ENCODE measurements around the gene PHB1.
"Not testable (repeated sequence)": the region's sequence is repeated elsewhere in the genome, so short reads cannot be mapped to it uniquely, and the experiment has no call there.

The PHB1 gene

DNA sequence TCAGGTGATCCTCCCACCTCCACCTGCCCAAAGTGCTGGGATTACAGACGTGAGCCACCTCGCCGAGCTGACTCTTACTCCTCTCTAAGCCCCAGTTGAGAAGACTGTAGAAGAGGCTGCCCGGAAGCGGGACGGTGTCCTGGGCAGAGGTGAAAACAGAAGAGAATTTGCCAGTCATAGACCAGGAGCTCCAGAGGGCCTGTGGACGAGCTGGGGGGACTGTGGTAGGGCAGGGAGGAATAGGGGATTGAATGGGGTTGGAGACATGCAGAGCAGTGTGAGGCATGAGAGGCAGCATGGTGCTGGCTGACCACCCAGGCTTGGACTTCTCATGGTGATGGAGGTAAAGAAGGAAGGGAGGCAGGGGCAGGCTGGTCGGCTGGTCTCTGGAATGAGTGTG is 17.1 kb upstream of the PHB1 start:
- no peaks in the 10 kb centered on the region for H3K36me3 ChIP-seq (ENCODE audit: control insufficient read depth in 2 of 2, insufficient read depth in 2 of 2, low read length in 2 of 2)
- peaks cover 0 to 2% of the 10 kb centered on the region in 2 donors for H3K27me3 ChIP-seq (ENCODE audit: control insufficient read depth in 2 of 2, insufficient read depth in 2 of 2, low read length in 2 of 2)
- H3K9me3 ChIP-seq (ENCODE audit: control insufficient read depth in 2 of 2, low read length in 2 of 2): no peaks in the 10 kb centered on the region

DNA sequence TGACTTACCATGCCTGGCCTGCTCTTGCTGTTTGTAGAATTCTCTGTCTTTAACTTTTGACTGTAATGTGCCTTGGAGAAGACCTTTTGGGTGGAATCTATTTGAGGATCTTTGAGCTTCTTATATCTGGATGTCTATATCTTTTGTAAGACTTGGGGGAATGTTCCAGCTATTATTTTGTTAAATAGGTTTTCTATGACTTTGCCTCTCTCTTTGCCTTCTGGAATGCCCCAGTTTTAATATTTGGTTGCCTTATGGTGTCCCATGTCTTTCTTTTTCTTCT is 10.3 kb upstream of the PHB1 start:
- Histone ChIP-seq H3K27me3 (ENCODE audit: control insufficient read depth in 2 of 2, insufficient read depth in 2 of 2, low read length in 2 of 2) (peaks cover 0 to 2% of the 10 kb centered on the region in 2 donors), H3K4me1 (ENCODE audit: control insufficient read depth in 2 of 2, insufficient read depth in 2 of 2, low read length in 2 of 2) (no peaks in the 10 kb centered on the region), H3K4me3 (ENCODE audit: low read length in 2 of 2) (no peak overlapping the region)

More for the DNA sequence above, 17.1 kb upstream of the PHB1 start:
- H3K9ac ChIP-seq (ENCODE audit: low read depth in 1 of 2, low read length in 2 of 2): no peak overlapping the region
- no peak overlapping the region for H3K4me3 ChIP-seq (ENCODE audit: low read length in 2 of 2)
- no peaks in the 10 kb centered on the region for H3K4me1 ChIP-seq (ENCODE audit: control insufficient read depth in 2 of 2, insufficient read depth in 2 of 2, low read length in 2 of 2)
- H3K27ac ChIP-seq (ENCODE audit: low read depth in 2 of 2, low read length in 2 of 2): no peak overlapping the region

DNA sequence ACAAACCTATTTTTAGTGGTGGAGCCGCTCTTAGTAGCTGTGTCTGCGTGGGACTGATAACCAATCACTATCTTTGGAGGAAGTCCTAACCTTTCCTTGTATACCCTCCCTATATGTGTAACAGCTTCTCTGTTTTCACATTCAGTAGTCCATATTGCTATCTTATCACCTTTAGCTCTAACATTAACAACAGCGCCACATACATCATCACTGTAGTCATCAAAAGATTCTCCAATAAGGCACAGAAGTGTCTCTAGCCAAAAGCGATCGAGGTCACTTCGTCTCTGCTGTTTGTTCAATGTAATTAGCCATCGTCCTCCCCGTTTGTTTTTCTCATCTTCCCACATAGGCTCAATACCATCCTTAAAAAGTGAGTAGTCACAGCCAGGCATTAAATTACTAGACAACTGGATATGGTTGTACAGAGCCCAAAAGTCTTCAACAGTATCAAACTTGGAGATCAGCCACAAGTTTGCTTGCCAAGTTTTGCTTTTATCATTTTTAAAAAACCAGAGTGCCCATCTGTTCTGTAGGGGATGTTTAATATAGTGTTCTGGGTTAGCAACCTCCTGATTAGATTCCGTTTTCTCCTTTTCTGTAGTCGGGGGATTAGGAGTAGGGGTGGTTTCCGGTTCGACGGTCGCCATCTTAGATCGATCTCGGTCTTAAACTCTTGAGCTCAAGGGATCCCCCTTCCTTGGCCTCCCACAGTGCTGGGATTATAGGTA is 9.8 kb upstream of the PHB1 start:
- not testable (repeated sequence) for H3K9ac ChIP-seq (ENCODE audit: low read depth in 1 of 2, low read length in 2 of 2); H3K36me3 ChIP-seq (ENCODE audit: control insufficient read depth in 2 of 2, insufficient read depth in 2 of 2, low read length in 2 of 2); H3K27me3 ChIP-seq (ENCODE audit: control insufficient read depth in 2 of 2, insufficient read depth in 2 of 2, low read length in 2 of 2); H3K27ac ChIP-seq (ENCODE audit: low read depth in 2 of 2, low read length in 2 of 2); H3K9me3 ChIP-seq (ENCODE audit: control insufficient read depth in 2 of 2, low read length in 2 of 2); H3K4me3 ChIP-seq (ENCODE audit: low read length in 2 of 2); H3K4me1 ChIP-seq (ENCODE audit: control insufficient read depth in 2 of 2, insufficient read depth in 2 of 2, low read length in 2 of 2)

More for the DNA sequence above, 10.3 kb upstream of the PHB1 start:
- Histone ChIP-seq H3K36me3 (ENCODE audit: control insufficient read depth in 2 of 2, insufficient read depth in 2 of 2, low read length in 2 of 2) (no peaks in the 10 kb centered on the region), H3K27ac (ENCODE audit: low read depth in 2 of 2, low read length in 2 of 2) (no peak overlapping the region), H3K9ac (ENCODE audit: low read depth in 1 of 2, low read length in 2 of 2) (no peak overlapping the region), H3K9me3 (ENCODE audit: control insufficient read depth in 2 of 2, low read length in 2 of 2) (peaks cover 0 to 4% of the 10 kb centered on the region in 2 donors)

- Histone ChIP-seq H3K4me3 (ENCODE audit: low read length in 2 of 2) (no peak overlapping the region), H3K27ac (ENCODE audit: low read depth in 2 of 2, low read length in 2 of 2) (no peak overlapping the region), H3K9me3 (ENCODE audit: control insufficient read depth in 2 of 2, low read length in 2 of 2) (peaks cover 0 to 4% of the 10 kb centered on the region in 2 donors), H3K36me3 (ENCODE audit: control insufficient read depth in 2 of 2, insufficient read depth in 2 of 2, low read length in 2 of 2) (no peaks in the 10 kb centered on the region), H3K9ac (ENCODE audit: low read depth in 1 of 2, low read length in 2 of 2) (no peak overlapping the region), H3K4me1 (ENCODE audit: control insufficient read depth in 2 of 2, insufficient read depth in 2 of 2, low read length in 2 of 2) (no peaks in the 10 kb centered on the region), H3K27me3 (ENCODE audit: control insufficient read depth in 2 of 2, insufficient read depth in 2 of 2, low read length in 2 of 2) (no peaks in the 10 kb centered on the region)
Observed at GRCh38 chr17:49422714-49423113, 8.0 kb upstream of the PHB1 start.

DNA sequence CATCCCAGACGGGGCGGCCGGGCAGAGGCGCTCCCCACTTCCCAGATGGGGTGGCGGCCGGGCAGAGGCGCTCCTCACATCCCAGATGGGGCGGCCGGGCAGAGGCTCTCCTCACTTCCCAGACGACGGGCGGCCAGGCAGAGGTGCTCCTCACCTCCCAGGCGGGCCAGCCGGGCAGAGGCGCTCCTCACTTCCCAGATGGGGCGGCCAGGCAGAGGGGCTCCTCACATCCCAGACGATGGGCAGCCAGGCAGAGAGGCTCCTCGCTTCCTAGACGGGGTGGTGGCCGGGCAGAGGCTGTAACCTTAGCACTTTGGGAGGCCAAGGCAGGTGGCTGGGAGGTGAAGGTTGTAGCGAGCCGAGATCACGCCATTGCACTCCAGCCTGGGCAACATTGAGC is 5.1 kb upstream of the PHB1 start:
- H3K9me3 ChIP-seq (ENCODE audit: control insufficient read depth in 2 of 2, low read length in 2 of 2); H3K9ac ChIP-seq (ENCODE audit: low read depth in 1 of 2, low read length in 2 of 2); H3K4me3 ChIP-seq (ENCODE audit: low read length in 2 of 2); H3K4me1 ChIP-seq (ENCODE audit: control insufficient read depth in 2 of 2, insufficient read depth in 2 of 2, low read length in 2 of 2); H3K27me3 ChIP-seq (ENCODE audit: control insufficient read depth in 2 of 2, insufficient read depth in 2 of 2, low read length in 2 of 2); H3K36me3 ChIP-seq (ENCODE audit: control insufficient read depth in 2 of 2, insufficient read depth in 2 of 2, low read length in 2 of 2); H3K27ac ChIP-seq (ENCODE audit: low read depth in 2 of 2, low read length in 2 of 2): not testable (repeated sequence)

- peaks cover 6 to 10% of the 10 kb centered on the region in 2 donors for H3K4me1 ChIP-seq (ENCODE audit: control insufficient read depth in 2 of 2, insufficient read depth in 2 of 2, low read length in 2 of 2)
- not testable (repeated sequence) for H3K27me3 ChIP-seq (ENCODE audit: control insufficient read depth in 2 of 2, insufficient read depth in 2 of 2, low read length in 2 of 2); H3K9ac ChIP-seq (ENCODE audit: low read depth in 1 of 2, low read length in 2 of 2); H3K4me3 ChIP-seq (ENCODE audit: low read length in 2 of 2); H3K36me3 ChIP-seq (ENCODE audit: control insufficient read depth in 2 of 2, insufficient read depth in 2 of 2, low read length in 2 of 2); H3K9me3 ChIP-seq (ENCODE audit: control insufficient read depth in 2 of 2, low read length in 2 of 2); H3K27ac ChIP-seq (ENCODE audit: low read depth in 2 of 2, low read length in 2 of 2)
Observed at GRCh38 chr17:49418754-49419740, 4.4 kb upstream of the PHB1 start.

DNA sequence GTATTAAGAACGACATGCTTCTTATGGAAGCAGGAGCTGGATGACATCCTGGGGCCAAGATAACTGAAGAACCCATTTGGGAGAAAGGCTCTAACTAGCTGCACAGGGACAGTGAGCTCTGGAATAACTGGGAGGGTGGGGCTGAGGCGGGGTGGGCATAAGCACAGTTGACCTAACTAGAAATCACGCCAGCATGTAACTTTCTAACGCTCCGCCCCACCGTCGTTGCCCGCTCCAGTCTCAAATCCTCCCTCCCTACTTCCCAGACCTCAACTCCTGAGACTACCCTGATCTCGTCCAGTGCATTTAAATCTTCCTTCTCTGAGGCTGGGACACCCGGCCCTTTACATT is 436 bp downstream of the PHB1 start:
- Histone ChIP-seq H3K27me3 (ENCODE audit: control insufficient read depth in 2 of 2, insufficient read depth in 2 of 2, low read length in 2 of 2) (no peaks in the 10 kb centered on the region), H3K4me1 (ENCODE audit: control insufficient read depth in 2 of 2, insufficient read depth in 2 of 2, low read length in 2 of 2) (peaks cover 13 to 20% of the 10 kb centered on the region in 2 donors), H3K9ac (ENCODE audit: low read depth in 1 of 2, low read length in 2 of 2) (peak overlapping the region; percentile 91 to 93), H3K4me3 (ENCODE audit: low read length in 2 of 2) (peak overlapping the region; percentile 98 to 100), H3K27ac (ENCODE audit: low read depth in 2 of 2, low read length in 2 of 2) (peak overlapping the region; percentile 49 to 68), H3K9me3 (ENCODE audit: control insufficient read depth in 2 of 2, low read length in 2 of 2) (no peaks in the 10 kb centered on the region), H3K36me3 (ENCODE audit: control insufficient read depth in 2 of 2, insufficient read depth in 2 of 2, low read length in 2 of 2) (peaks cover 27 to 34% of the 10 kb centered on the region in 2 donors)

DNA sequence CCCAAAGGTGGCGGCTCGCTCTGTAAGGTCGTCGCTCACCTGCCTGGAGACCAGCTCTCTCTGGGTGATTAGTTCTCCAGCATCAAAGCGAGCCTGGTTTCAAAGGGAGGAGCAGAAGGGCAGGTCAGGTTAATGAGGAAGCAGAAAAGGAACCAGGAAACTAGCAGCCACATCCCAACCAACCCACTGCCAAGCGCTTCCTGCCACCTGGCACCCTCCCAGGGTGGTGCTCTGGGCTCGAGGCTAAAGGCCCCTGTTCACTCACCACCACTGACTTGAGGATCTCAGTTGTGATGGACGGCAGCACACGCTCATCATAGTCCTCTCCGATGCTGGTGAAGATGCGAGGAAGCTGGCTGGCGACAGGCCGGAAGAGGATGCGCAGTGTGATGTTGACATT is 5.6 kb downstream of the PHB1 start:
- peak overlapping the region; percentile 82 for H3K27ac ChIP-seq (ENCODE audit: low read depth in 2 of 2, low read length in 2 of 2)
- peaks cover 71 to 81% of the 10 kb centered on the region in 2 donors for H3K36me3 ChIP-seq (ENCODE audit: control insufficient read depth in 2 of 2, insufficient read depth in 2 of 2, low read length in 2 of 2)
- H3K4me1 ChIP-seq (ENCODE audit: control insufficient read depth in 2 of 2, insufficient read depth in 2 of 2, low read length in 2 of 2): peaks cover 21 to 22% of the 10 kb centered on the region in 2 donors

GRCh38 chr17:49407981-49408501 is 6.6 kb downstream of the PHB1 start:
- H3K36me3 ChIP-seq (ENCODE audit: control insufficient read depth in 2 of 2, insufficient read depth in 2 of 2, low read length in 2 of 2): peaks cover 76 to 87% of the 10 kb centered on the region in 2 donors
- peak overlapping the region in 1 of 2 donors; percentile 46 for H3K9ac ChIP-seq (ENCODE audit: low read depth in 1 of 2, low read length in 2 of 2)
- peak overlapping the region in 1 of 2 donors; percentile 33 for H3K4me3 ChIP-seq (ENCODE audit: low read length in 2 of 2)
- H3K27ac ChIP-seq (ENCODE audit: low read depth in 2 of 2, low read length in 2 of 2): peak overlapping the region; percentile 82
- no peaks in the 10 kb centered on the region for H3K9me3 ChIP-seq (ENCODE audit: control insufficient read depth in 2 of 2, low read length in 2 of 2)
- H3K4me1 ChIP-seq (ENCODE audit: control insufficient read depth in 2 of 2, insufficient read depth in 2 of 2, low read length in 2 of 2): peaks cover 14% of the 10 kb centered on the region in 2 donors
- H3K27me3 ChIP-seq (ENCODE audit: control insufficient read depth in 2 of 2, insufficient read depth in 2 of 2, low read length in 2 of 2): no peaks in the 10 kb centered on the region

More for the DNA sequence above, 5.6 kb downstream of the PHB1 start:
- peak overlapping the region in 1 of 2 donors; percentile 33 for H3K4me3 ChIP-seq (ENCODE audit: low read length in 2 of 2)
- H3K27me3 ChIP-seq (ENCODE audit: control insufficient read depth in 2 of 2, insufficient read depth in 2 of 2, low read length in 2 of 2): no peaks in the 10 kb centered on the region
- H3K9me3 ChIP-seq (ENCODE audit: control insufficient read depth in 2 of 2, low read length in 2 of 2): no peaks in the 10 kb centered on the region
- peak overlapping the region in 1 of 2 donors; percentile 46 for H3K9ac ChIP-seq (ENCODE audit: low read depth in 1 of 2, low read length in 2 of 2)

DNA sequence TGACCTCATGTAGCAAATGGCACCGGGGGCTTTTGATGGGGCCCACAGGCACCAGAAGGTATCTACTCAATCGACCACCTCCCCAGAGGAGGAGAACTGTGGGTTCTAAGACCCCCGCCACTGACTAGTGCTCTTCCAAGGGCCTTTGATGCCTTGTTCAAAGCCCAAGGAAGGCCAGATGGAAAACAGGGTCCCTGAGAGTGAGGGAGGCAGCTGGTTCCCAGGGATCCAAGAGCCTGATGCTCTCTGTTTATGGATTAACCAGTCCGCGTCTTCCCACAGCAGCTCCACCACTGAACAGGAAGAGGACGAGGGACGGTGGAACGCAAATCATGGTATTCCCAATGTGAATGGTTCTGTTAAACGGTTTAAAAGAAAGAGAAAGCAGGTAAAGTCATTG is 7.6 kb downstream of the PHB1 start:
- no peak overlapping the region for H3K27ac ChIP-seq (ENCODE audit: low read depth in 2 of 2, low read length in 2 of 2)

More for the DNA sequence above, 7.6 kb downstream of the PHB1 start:
- no peaks in the 10 kb centered on the region for H3K27me3 ChIP-seq (ENCODE audit: control insufficient read depth in 2 of 2, insufficient read depth in 2 of 2, low read length in 2 of 2)
- no peaks in the 10 kb centered on the region for H3K9me3 ChIP-seq (ENCODE audit: control insufficient read depth in 2 of 2, low read length in 2 of 2)
- no peak overlapping the region for H3K4me3 ChIP-seq (ENCODE audit: low read length in 2 of 2)
- peaks cover 14% of the 10 kb centered on the region in 2 donors for H3K4me1 ChIP-seq (ENCODE audit: control insufficient read depth in 2 of 2, insufficient read depth in 2 of 2, low read length in 2 of 2)
- peaks cover 72 to 81% of the 10 kb centered on the region in 2 donors for H3K36me3 ChIP-seq (ENCODE audit: control insufficient read depth in 2 of 2, insufficient read depth in 2 of 2, low read length in 2 of 2)
- H3K9ac ChIP-seq (ENCODE audit: low read depth in 1 of 2, low read length in 2 of 2): no peak overlapping the region
